ENCODE data around the gene HOMEZ.
"Not testable (repeated sequence)": the region's sequence is repeated elsewhere in the genome, so short reads cannot be mapped to it uniquely, and the experiment has no call there.

Gene HOMEZ

GRCh38 chr14:23240661-23241060 lies 45.3 kb downstream of the HOMEZ start:
- no peak overlapping the region for H3K27ac ChIP-seq (ENCODE audit: low read length)
- no peaks in the 10 kb centered on the region for H3K9me3 ChIP-seq (ENCODE audit: control insufficient read depth in 2 of 2, low read length in 2 of 2)
- H3K4me3 ChIP-seq (ENCODE audit: low read length in 2 of 2) = no peak overlapping the region
- no peaks in the 10 kb centered on the region for H3K36me3 ChIP-seq (ENCODE audit: control insufficient read depth in 2 of 2, insufficient read depth in 2 of 2, low read length in 2 of 2)
- H3K4me1 ChIP-seq (ENCODE audit: control insufficient read depth, insufficient read depth, low read length) = peaks cover 9% of the 10 kb centered on the region
- no peaks in the 10 kb centered on the region for H3K27me3 ChIP-seq (ENCODE audit: control insufficient read depth in 1 of 2, insufficient read depth in 2 of 2, low read length in 2 of 2)
- no peak overlapping the region for H3K9ac ChIP-seq (ENCODE audit: low read length in 2 of 2)

GRCh38 chr14:23237772-23238594 lies 47.9 kb downstream of the HOMEZ start, which contains the start of gene RNF212B:
Gene RNF212B, plus strand, starts transcription at chr14:23237936. Its CDS starts 2,410 bp downstream, at chr14:23240346.
- H3K4me3 ChIP-seq (ENCODE audit: low read length in 2 of 2) = peak within 1 kb of the TSS; percentile 66 to 74
- no peaks in the 10 kb centered on the region for H3K36me3 ChIP-seq (ENCODE audit: control insufficient read depth in 2 of 2, insufficient read depth in 2 of 2, low read length in 2 of 2)
- H3K4me1 ChIP-seq (ENCODE audit: control insufficient read depth, insufficient read depth, low read length) = peaks cover 9% of the 10 kb centered on the region
- H3K9me3 ChIP-seq (ENCODE audit: control insufficient read depth in 2 of 2, low read length in 2 of 2) = no peaks in the 10 kb centered on the region
- no peaks in the 10 kb centered on the region for H3K27me3 ChIP-seq (ENCODE audit: control insufficient read depth in 1 of 2, insufficient read depth in 2 of 2, low read length in 2 of 2)
- H3K27ac ChIP-seq (ENCODE audit: low read length) = no peak within 1 kb of the TSS
- H3K9ac ChIP-seq (ENCODE audit: low read length in 2 of 2) = peak within 1 kb of the TSS; percentile 21 to 43

- H3K4me1 ChIP-seq (ENCODE audit: control insufficient read depth, insufficient read depth, low read length); H3K36me3 ChIP-seq (ENCODE audit: control insufficient read depth in 2 of 2, insufficient read depth in 2 of 2, low read length in 2 of 2); H3K27me3 ChIP-seq (ENCODE audit: control insufficient read depth in 1 of 2, insufficient read depth in 2 of 2, low read length in 2 of 2); H3K4me3 ChIP-seq (ENCODE audit: low read length in 2 of 2); H3K9me3 ChIP-seq (ENCODE audit: control insufficient read depth in 2 of 2, low read length in 2 of 2); H3K27ac ChIP-seq (ENCODE audit: low read length); H3K9ac ChIP-seq (ENCODE audit: low read length in 2 of 2): not testable (repeated sequence)
These were observed 53.6 kb downstream of the HOMEZ start for GRCh38 chr14:23232241-23232808.

- no peaks in the 10 kb centered on the region for H3K27me3 ChIP-seq (ENCODE audit: control insufficient read depth in 1 of 2, insufficient read depth in 2 of 2, low read length in 2 of 2)
- no peaks in the 10 kb centered on the region for H3K36me3 ChIP-seq (ENCODE audit: control insufficient read depth in 2 of 2, insufficient read depth in 2 of 2, low read length in 2 of 2)
- H3K27ac ChIP-seq (ENCODE audit: low read length) = no peak overlapping the region
- H3K9me3 ChIP-seq (ENCODE audit: control insufficient read depth in 2 of 2, low read length in 2 of 2) = peaks cover 0 to 5% of the 10 kb centered on the region in 2 donors
- no peak overlapping the region for H3K9ac ChIP-seq (ENCODE audit: low read length in 2 of 2)
- H3K4me3 ChIP-seq (ENCODE audit: low read length in 2 of 2) = no peak overlapping the region
- H3K4me1 ChIP-seq (ENCODE audit: control insufficient read depth, insufficient read depth, low read length) = no peaks in the 10 kb centered on the region
These were observed 57.1 kb downstream of the HOMEZ start for GRCh38 chr14:23228812-23229211.

- Histone ChIP-seq H3K4me1 (ENCODE audit: control insufficient read depth, insufficient read depth, low read length) (no peaks in the 10 kb centered on the region), H3K9ac (ENCODE audit: low read length in 2 of 2) (no peak overlapping the region), H3K27ac (ENCODE audit: low read length) (no peak overlapping the region), H3K36me3 (ENCODE audit: control insufficient read depth in 2 of 2, insufficient read depth in 2 of 2, low read length in 2 of 2) (no peaks in the 10 kb centered on the region), H3K4me3 (ENCODE audit: low read length in 2 of 2) (no peak overlapping the region), H3K9me3 (ENCODE audit: control insufficient read depth in 2 of 2, low read length in 2 of 2) (peaks cover 0 to 5% of the 10 kb centered on the region in 2 donors), H3K27me3 (ENCODE audit: control insufficient read depth in 1 of 2, insufficient read depth in 2 of 2, low read length in 2 of 2) (no peaks in the 10 kb centered on the region)
These were observed 58.4 kb downstream of the HOMEZ start for GRCh38 chr14:23227566-23227965.

GRCh38 chr14:23224958-23225357 lies 61.0 kb downstream of the HOMEZ start:
- H3K4me1 ChIP-seq (ENCODE audit: control insufficient read depth, insufficient read depth, low read length); H3K9ac ChIP-seq (ENCODE audit: low read length in 2 of 2); H3K36me3 ChIP-seq (ENCODE audit: control insufficient read depth in 2 of 2, insufficient read depth in 2 of 2, low read length in 2 of 2); H3K9me3 ChIP-seq (ENCODE audit: control insufficient read depth in 2 of 2, low read length in 2 of 2); H3K27me3 ChIP-seq (ENCODE audit: control insufficient read depth in 1 of 2, insufficient read depth in 2 of 2, low read length in 2 of 2); H3K4me3 ChIP-seq (ENCODE audit: low read length in 2 of 2); H3K27ac ChIP-seq (ENCODE audit: low read length): not testable (repeated sequence)
